Central memory CD8-positive, alpha-beta T cell (primary cell): ENCODE results near the gene GAL3ST3.
A peak's percentile ranks its signal among the peaks of the same experiment; 100 is the strongest.
"Not testable (repeated sequence)": the region's sequence is repeated elsewhere in the genome, so short reads cannot be mapped to it uniquely, and the experiment has no call there.

ENCODE experiments used
- ATAC-seq: fragments of 150-1000 bp; cut with Tn5 transposase; replicated peaks from 2 replicates; pipeline ENCODE4 v1.10.0; 2022; ENCODE audit warnings: mild to moderate bottlenecking, moderate FRiP score, moderate number of reproducible peaks; ENCODE audit not compliant: poor library complexity, severe bottlenecking; ENCODE audit errors: extremely low read depth
- DNase-seq, 2 donors: peaks; one replicate each; pipeline ENCODE4 v3.0.0; 2021; ENCODE audit warnings: low spot score in 2 of 2
- H3K27ac Mint-ChIP-seq: one replicate; pipeline ENCODE4 v1.8.0; 2022; ENCODE audit warnings: low read depth, mild to moderate bottlenecking, moderate library complexity, mixed read lengths
- H3K27me3 Mint-ChIP-seq: one replicate; pipeline ENCODE4 v1.8.0; 2022; ENCODE audit warnings: mixed read lengths
- H3K36me3 Mint-ChIP-seq: one replicate; pipeline ENCODE4 v1.8.0; 2022; ENCODE audit warnings: mild to moderate bottlenecking, moderate library complexity, mixed read lengths; ENCODE audit not compliant: insufficient read depth
- H3K4me1 Mint-ChIP-seq: one replicate; pipeline ENCODE4 v1.8.0; 2022; ENCODE audit warnings: mixed read lengths
- H3K4me3 Mint-ChIP-seq: one replicate; pipeline ENCODE4 v1.8.0; 2022; ENCODE audit warnings: mild to moderate bottlenecking, moderate library complexity, mixed read lengths
- H3K9me3 Mint-ChIP-seq: one replicate; pipeline ENCODE4 v1.8.0; 2022; ENCODE audit warnings: mixed read lengths

GAL3ST3 gene

GRCh38 chr11:66012946-66013761, 35.8 kb downstream of the GAL3ST3 start:
- no peaks in the 10 kb centered on the region for H3K4me1 Mint-ChIP-seq
- ATAC-seq, result no peak
- no peak overlapping the region for H3K27ac Mint-ChIP-seq
- DNase-seq, result no peak
- H3K9me3 Mint-ChIP-seq, result no peaks in the 10 kb centered on the region
- no peaks in the 10 kb centered on the region for H3K27me3 Mint-ChIP-seq
- H3K4me3 Mint-ChIP-seq, result no peak overlapping the region
- peaks cover 2% of the 10 kb centered on the region for H3K36me3 Mint-ChIP-seq

DNA sequence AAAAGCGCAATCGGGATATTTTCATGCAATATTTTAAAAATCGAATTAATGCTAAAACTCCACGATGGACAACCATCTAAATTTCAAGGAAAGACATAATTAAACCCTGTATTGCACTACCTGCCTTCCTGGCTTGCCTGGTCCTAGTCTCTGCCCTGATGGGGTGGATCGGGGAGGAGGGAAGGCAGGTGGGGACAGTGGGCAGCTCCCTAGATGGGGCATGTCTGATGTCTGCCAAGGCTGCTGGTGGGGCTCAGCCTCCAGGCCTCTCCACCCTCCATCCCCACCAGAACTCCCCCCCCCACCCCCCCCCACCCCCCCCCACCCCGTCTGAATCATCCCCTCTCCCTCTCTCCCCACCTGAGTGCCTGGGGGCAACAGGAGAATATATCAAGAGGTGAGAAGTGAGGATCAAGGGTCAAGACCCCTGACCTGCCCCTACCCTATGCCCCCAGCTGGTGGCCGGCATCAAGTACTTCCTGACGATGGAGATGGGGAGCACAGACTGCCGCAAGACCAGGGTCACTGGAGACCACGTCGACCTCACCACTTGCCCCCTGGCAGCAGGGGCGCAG, 36.5 kb downstream of the GAL3ST3 start:
- DNase-seq (no peak), ATAC-seq (no peak)
- Mint-ChIP-seq H3K9me3 (no peaks in the 10 kb centered on the region), H3K36me3 (peaks cover 3% of the 10 kb centered on the region), H3K27ac (no peak overlapping the region), H3K4me3 (no peak overlapping the region), H3K27me3 (no peaks in the 10 kb centered on the region), H3K4me1 (no peaks in the 10 kb centered on the region)

- Mint-ChIP-seq H3K4me1 (no peaks in the 10 kb centered on the region), H3K27me3 (no peaks in the 10 kb centered on the region), H3K9me3 (no peaks in the 10 kb centered on the region), H3K4me3 (no peak within 1 kb of the TSS), H3K27ac (no peak within 1 kb of the TSS), H3K36me3 (peaks cover 3% of the 10 kb centered on the region)
- ATAC-seq (no peak), DNase-seq (no peak)
These were observed 37.1 kb downstream of the GAL3ST3 start, which contains the start of gene CST6 for GRCh38 chr11:66011785-66012303. Gene CST6 (plus strand): TSS chr11:66012008. CDS start chr11:66012045, 37 bp downstream.

- H3K27me3 Mint-ChIP-seq, result no peaks in the 10 kb centered on the region
- no peak overlapping the region for H3K27ac Mint-ChIP-seq
- H3K9me3 Mint-ChIP-seq, result no peaks in the 10 kb centered on the region
- no peak for DNase-seq
- no peaks in the 10 kb centered on the region for H3K4me1 Mint-ChIP-seq
- peaks cover 3% of the 10 kb centered on the region for H3K36me3 Mint-ChIP-seq
- H3K4me3 Mint-ChIP-seq, result no peak overlapping the region
- ATAC-seq, result no peak
These were observed 37.6 kb downstream of the GAL3ST3 start for GRCh38 chr11:66011239-66011784.

- not testable (repeated sequence) for H3K4me1 Mint-ChIP-seq, H3K36me3 Mint-ChIP-seq, H3K4me3 Mint-ChIP-seq, ATAC-seq, H3K9me3 Mint-ChIP-seq, H3K27me3 Mint-ChIP-seq, DNase-seq
- peak overlapping the region; percentile 62 for H3K27ac Mint-ChIP-seq
These were observed 38.9 kb downstream of the GAL3ST3 start for GRCh38 chr11:66010036-66010435.

DNA sequence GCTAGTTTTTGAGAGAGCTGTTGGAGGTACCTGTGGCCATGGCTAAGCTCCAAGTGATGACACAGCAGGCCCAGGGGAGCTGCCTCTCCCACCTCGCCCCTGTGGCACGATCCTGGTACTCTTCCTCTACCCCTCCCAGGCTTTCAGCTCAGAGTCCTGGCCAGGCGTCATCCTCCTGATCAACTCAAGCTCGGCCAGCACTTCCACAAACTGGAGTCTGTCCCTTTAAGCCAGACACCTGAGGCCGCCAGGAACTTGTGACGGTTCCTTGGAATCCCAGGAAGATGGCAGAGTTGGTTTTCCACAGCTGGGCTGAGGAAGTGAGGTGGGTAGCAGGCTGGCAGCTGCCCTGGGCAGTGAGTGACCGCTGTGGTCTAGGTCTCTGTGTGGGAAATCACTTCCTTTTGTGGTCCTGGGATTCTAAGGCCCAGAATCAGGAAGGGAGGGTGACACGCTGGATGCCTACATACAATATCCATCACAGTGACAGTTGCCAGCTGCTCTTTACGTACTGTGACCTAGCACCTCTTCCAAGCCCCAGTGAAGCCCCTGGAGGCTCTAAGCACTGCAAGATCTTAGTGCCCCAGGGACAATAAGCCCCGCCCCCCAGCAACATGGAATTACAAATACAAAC, 40.4 kb downstream of the GAL3ST3 start:
- Mint-ChIP-seq H3K4me1 (no peaks in the 10 kb centered on the region), H3K27me3 (no peaks in the 10 kb centered on the region), H3K27ac (no peak overlapping the region), H3K4me3 (no peak overlapping the region), H3K9me3 (no peaks in the 10 kb centered on the region), H3K36me3 (peaks cover 8% of the 10 kb centered on the region)
- DNase-seq (no peak), ATAC-seq (no peak)

DNA sequence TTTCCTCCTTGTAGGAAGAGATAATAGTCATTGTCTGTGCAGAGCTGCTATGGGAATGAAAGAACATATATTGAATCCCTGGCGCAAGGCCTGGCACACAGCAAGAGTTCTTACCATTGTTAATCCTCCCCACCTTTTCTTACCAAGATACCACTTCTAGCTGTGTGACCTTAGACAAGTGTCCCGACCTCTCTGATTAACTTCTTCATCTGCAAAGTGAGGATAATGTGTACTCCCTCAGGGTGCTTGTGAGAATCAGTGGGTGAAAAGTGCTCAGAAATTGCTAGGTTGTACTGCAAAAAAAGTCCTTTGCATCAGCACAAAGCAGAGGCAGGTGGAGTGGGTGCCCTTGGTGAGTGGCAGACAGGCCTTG, 40.9 kb downstream of the GAL3ST3 start:
- Mint-ChIP-seq H3K27me3 (no peaks in the 10 kb centered on the region), H3K27ac (no peak overlapping the region), H3K4me3 (no peak overlapping the region), H3K9me3 (no peaks in the 10 kb centered on the region), H3K4me1 (peaks cover 5% of the 10 kb centered on the region), H3K36me3 (peaks cover 9% of the 10 kb centered on the region)
- DNase-seq (no peak), ATAC-seq (no peak)

DNA sequence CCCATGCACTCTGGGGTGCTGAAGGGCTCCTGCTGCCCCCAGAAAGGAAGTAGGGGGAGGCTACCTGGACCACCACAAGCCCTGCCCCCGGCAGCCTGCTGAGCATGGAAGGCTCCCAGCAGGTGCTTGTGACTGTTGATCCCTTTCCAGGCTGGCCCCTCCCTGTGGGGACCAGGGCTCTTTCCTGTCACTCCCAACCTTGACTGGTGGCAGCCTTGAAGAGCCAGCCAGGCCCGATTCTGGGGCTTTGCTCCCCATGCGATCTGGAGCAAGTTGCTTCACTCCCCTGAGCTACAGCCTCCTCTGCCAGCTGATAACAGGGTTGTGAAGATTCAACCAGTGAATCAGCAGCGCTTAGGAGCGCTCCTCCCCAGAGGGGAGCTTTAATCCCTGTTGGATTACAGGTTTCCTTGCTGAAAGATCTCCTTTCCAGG, 41.7 kb downstream of the GAL3ST3 start:
- Mint-ChIP-seq H3K27me3 (no peaks in the 10 kb centered on the region), H3K4me1 (peaks cover 12% of the 10 kb centered on the region), H3K36me3 (peaks cover 15% of the 10 kb centered on the region), H3K27ac (no peak overlapping the region), H3K4me3 (no peak overlapping the region), H3K9me3 (no peaks in the 10 kb centered on the region)
- no peak for DNase-seq
- no peak for ATAC-seq

DNA sequence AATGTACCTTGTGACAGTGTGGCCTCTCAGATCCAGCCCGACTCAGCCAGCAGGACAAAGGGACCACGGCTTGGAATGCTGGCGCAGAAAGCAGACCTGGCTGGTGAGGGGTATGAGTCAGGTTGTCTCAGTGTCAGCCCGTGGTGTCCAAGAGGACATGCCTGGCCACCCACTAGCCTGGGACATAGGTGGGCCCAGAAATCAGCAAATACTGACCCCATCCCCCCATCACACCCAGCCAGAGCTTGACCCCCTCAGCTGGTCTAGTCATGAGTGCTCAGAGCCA, 42.1 kb downstream of the GAL3ST3 start:
- Mint-ChIP-seq H3K27ac (no peak overlapping the region), H3K9me3 (no peaks in the 10 kb centered on the region), H3K4me1 (peaks cover 16% of the 10 kb centered on the region), H3K36me3 (peaks cover 19% of the 10 kb centered on the region), H3K27me3 (no peaks in the 10 kb centered on the region), H3K4me3 (no peak overlapping the region)
- DNase-seq, result no peak
- ATAC-seq, result no peak

GRCh38 chr11:66006134-66006890, 42.6 kb downstream of the GAL3ST3 start:
- ATAC-seq (no peak), DNase-seq (no peak)
- no peak overlapping the region for H3K4me3 Mint-ChIP-seq
- H3K9me3 Mint-ChIP-seq, result no peaks in the 10 kb centered on the region
- peaks cover 24% of the 10 kb centered on the region for H3K36me3 Mint-ChIP-seq
- H3K27me3 Mint-ChIP-seq, result no peaks in the 10 kb centered on the region
- peaks cover 21% of the 10 kb centered on the region for H3K4me1 Mint-ChIP-seq
- no peak overlapping the region for H3K27ac Mint-ChIP-seq

DNA sequence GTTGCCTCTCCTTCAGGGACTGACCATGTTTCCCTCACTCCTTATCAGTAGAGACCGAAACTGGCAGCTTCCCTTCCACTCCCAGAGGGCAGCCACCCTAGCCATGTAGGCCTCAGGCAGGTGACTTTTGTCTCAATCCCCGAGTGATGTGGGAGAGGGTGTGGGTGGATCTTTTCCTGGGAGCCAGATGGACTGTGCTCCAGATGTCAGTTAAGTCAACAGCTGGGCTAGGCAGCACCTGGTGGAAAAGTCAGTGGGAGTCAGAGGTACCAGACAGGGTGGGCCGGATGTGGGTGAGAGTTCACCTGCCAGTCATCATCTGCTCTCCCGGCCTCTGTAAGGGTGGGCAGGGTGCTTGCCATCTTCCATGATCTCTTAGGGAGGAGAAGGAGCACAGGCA, 44.8 kb downstream of the GAL3ST3 start:
- no peak for ATAC-seq
- no peaks in the 10 kb centered on the region for H3K9me3 Mint-ChIP-seq
- H3K27ac Mint-ChIP-seq, result no peak overlapping the region
- H3K4me1 Mint-ChIP-seq, result peaks cover 32% of the 10 kb centered on the region
- H3K36me3 Mint-ChIP-seq, result peaks cover 32% of the 10 kb centered on the region
- no peak for DNase-seq
- no peak overlapping the region for H3K4me3 Mint-ChIP-seq
- H3K27me3 Mint-ChIP-seq, result no peaks in the 10 kb centered on the region

DNA sequence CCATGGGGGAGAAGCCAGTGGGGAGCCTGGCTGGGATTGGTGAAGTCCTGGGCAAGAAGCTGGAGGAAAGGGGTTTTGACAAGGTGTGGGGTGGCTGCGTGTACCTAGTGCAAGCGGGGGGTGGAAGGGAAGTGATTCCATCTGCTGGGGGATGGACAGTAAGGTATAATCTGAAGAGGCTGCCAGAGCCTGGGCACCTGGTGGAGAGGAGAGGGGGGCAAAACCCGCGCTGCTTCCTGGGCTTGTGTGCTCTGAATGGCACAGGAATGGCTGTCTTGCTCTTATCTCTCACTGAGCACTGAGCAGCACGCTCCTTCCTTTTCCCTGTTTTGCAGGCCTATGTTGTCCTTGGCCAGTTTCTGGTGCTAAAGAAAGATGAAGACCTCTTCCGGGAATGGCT, 45.7 kb downstream of the GAL3ST3 start:
- no peaks in the 10 kb centered on the region for H3K9me3 Mint-ChIP-seq
- no peak for ATAC-seq
- peak overlapping the region; percentile 98 for H3K4me3 Mint-ChIP-seq
- H3K27me3 Mint-ChIP-seq, result no peaks in the 10 kb centered on the region
- H3K27ac Mint-ChIP-seq, result peak overlapping the region; percentile 98
- DNase-seq, result no peak
- peaks cover 41% of the 10 kb centered on the region for H3K36me3 Mint-ChIP-seq
- H3K4me1 Mint-ChIP-seq, result peaks cover 32% of the 10 kb centered on the region
